ENCODE results near the gene AP2M1. TPM values are rescaled to one million over a fixed set of nuclear protein-coding genes. Genes with fewer than 3 reads are reported as not detected.

The AP2M1 gene
- 282 and 297 TPM in 2 replicates for total RNA-seq

GRCh38 chr3:184174646-184175492 lies at the start of gene AP2M1:
Gene AP2M1 (plus strand): TSS chr3:184174855. CDS start chr3:184176994, 2,139 bp downstream.
- H3K36me3 ChIP-seq (ENCODE audit: control insufficient read depth, insufficient read depth, low read length), result peaks cover 6% of the 10 kb centered on the region

GRCh38 chr3:184126006-184126405 lies 48.6 kb upstream of the AP2M1 start:
- Histone ChIP-seq H3K27me3 (ENCODE audit: control insufficient read depth, insufficient read depth, low read length) (no peaks in the 10 kb centered on the region), H3K4me3 (ENCODE audit: low read depth, low read length) (no peak overlapping the region), H3K36me3 (ENCODE audit: control insufficient read depth, insufficient read depth, low read length) (no peaks in the 10 kb centered on the region)
- no peak for TF ChIP-seq CTCF (IDR thresholded peaks at IDR 0.05; ENCODE audit: insufficient read depth, low read length, poor library complexity, severe bottlenecking)
- DNase-seq (ENCODE audit: low read depth), result no peak

More at GRCh38 chr3:184174646-184175492, at the start of gene AP2M1:
- Histone ChIP-seq H3K4me3 (ENCODE audit: low read depth, low read length) (peak within 1 kb of the TSS; percentile 97), H3K27me3 (ENCODE audit: control insufficient read depth, insufficient read depth, low read length) (no peaks in the 10 kb centered on the region)
- no peak for TF ChIP-seq CTCF (IDR thresholded peaks at IDR 0.05; ENCODE audit: insufficient read depth, low read length, poor library complexity, severe bottlenecking)
- DNase-seq (ENCODE audit: low read depth), result peak; percentile 98

GRCh38 chr3:184129012-184129411 lies 45.6 kb upstream of the AP2M1 start:
- Histone ChIP-seq H3K36me3 (ENCODE audit: control insufficient read depth, insufficient read depth, low read length) (no peaks in the 10 kb centered on the region), H3K27me3 (ENCODE audit: control insufficient read depth, insufficient read depth, low read length) (no peaks in the 10 kb centered on the region), H3K4me3 (ENCODE audit: low read depth, low read length) (no peak overlapping the region)
- DNase-seq (ENCODE audit: low read depth), result no peak
- TF ChIP-seq CTCF (IDR thresholded peaks at IDR 0.05; ENCODE audit: insufficient read depth, low read length, poor library complexity, severe bottlenecking), result peak; percentile 35

- no peak for DNase-seq (ENCODE audit: low read depth)
- TF ChIP-seq CTCF (IDR thresholded peaks at IDR 0.05; ENCODE audit: insufficient read depth, low read length, poor library complexity, severe bottlenecking), result no peak
- Histone ChIP-seq H3K36me3 (ENCODE audit: control insufficient read depth, insufficient read depth, low read length) (no peaks in the 10 kb centered on the region), H3K4me3 (ENCODE audit: low read depth, low read length) (no peak overlapping the region), H3K27me3 (ENCODE audit: control insufficient read depth, insufficient read depth, low read length) (no peaks in the 10 kb centered on the region)
Measured at GRCh38 chr3:184132945-184133344, 41.7 kb upstream of the AP2M1 start.

GRCh38 chr3:184133840-184134745 lies 40.6 kb upstream of the AP2M1 start:
- DNase-seq (ENCODE audit: low read depth), result no peak
- Histone ChIP-seq H3K36me3 (ENCODE audit: control insufficient read depth, insufficient read depth, low read length) (no peaks in the 10 kb centered on the region), H3K4me3 (ENCODE audit: low read depth, low read length) (peak overlapping the region; percentile 83), H3K27me3 (ENCODE audit: control insufficient read depth, insufficient read depth, low read length) (no peaks in the 10 kb centered on the region)
- no peak for TF ChIP-seq CTCF (IDR thresholded peaks at IDR 0.05; ENCODE audit: insufficient read depth, low read length, poor library complexity, severe bottlenecking)

All from kidney epithelial cell (primary cell).